Measurements from ENCODE around the gene IL23A.
A peak's percentile ranks its signal among the peaks of the same experiment; 100 is the strongest.

The IL23A gene

DNA sequence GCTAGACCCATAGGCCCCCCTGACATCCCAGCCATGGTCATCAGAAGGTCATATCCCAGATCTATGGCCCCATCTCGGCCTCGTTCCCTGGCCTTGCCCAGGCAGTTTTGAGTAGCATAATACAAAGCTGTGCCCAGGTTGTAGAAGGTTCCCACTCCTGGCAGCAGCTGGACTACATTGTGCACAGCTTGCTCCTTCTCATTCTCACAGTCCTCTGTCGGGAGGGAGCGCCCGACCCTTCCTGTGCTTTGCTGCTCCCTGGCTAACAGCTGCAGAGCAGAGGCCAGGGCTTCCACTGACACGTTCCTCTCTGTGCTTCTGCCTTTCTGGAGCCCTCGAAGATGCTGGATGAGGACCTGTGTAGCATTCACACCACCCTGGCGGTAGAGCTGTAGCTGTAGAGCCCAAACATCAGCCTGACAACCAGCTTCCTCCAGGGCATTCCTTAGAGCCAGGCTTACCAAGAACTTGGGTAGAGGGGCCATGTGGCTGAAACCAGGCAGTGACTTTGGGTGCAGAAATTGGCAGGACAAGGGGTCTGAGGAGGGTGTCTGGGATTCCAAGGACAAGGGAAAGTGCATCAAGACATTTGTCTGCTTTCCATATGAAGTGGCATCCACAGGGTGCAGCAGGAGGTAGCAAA, 22.9 kb downstream of the IL23A start:
- Histone ChIP-seq H3K27me3 (ENCODE audit: insufficient read depth, low read length) (no peaks in the 10 kb centered on the region), H3K4me3 (ENCODE audit: low read depth, low read length) (peak overlapping the region; percentile 97), H2AFZ (ENCODE audit: low read length, unreplicated experiment) (no peak overlapping the region), H3K36me3 (ENCODE audit: insufficient read depth, low read length) (no peaks in the 10 kb centered on the region), H3K27ac (ENCODE audit: low read depth, low read length) (no peak overlapping the region), H3K4me1 (ENCODE audit: control insufficient read depth, insufficient read depth, low read length, unreplicated experiment) (peaks cover 4% of the 10 kb centered on the region), H3K79me2 (ENCODE audit: control insufficient read depth, insufficient read depth, low read length, unreplicated experiment) (peaks cover 32% of the 10 kb centered on the region)

DNA sequence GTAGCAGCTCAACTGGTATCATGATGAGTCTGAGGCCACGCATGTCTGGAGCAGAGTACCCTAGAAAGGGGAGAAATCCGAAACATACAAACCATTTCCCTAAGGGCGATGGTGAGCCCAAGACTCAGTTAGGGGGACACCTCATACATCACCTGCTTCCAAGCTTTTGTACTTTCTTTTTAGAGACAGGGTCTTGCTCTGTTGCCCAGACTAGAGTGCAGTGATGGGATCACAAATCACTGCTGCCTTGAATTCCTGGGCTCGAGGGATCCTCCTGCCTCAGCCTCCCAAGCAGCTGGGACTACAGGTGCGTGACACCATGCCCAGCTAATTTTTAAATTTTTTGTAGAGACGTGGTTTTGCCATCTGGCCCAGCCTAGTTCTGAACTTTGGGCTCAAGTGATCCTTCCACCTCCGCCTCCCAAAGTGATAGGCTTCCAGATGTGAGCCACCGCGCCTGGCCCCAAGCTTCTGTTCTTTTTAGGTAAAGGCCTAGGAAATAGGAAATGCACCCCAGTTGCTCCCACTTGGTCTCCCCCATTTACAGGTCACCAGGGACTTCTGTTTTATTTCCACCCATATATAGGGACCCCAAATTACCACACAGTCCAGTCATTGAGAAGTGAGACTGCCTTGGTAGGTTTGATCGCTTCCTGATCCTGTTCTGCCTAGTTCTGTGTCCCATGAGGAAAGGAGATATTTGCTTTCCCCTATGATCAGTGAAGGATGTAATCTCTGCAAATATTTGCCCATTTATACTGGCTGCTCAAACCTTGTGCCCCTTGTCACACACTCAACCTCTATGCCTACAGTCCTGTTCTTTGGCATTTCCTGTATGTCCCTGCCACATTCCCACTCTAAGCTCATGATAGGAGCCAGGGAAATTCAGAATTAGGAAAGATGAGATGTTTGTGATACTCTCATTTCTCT, 23.7 kb downstream of the IL23A start, which contains the start of gene APOF:
TSS of gene APOF (minus strand) at position 728 of the 930 bp plus-strand sequence. CDS start at position 616, 112 bp downstream.
- Histone ChIP-seq H3K4me1 (ENCODE audit: control insufficient read depth, insufficient read depth, low read length, unreplicated experiment) (peaks cover 4% of the 10 kb centered on the region), H3K27me3 (ENCODE audit: insufficient read depth, low read length) (no peaks in the 10 kb centered on the region), H2AFZ (ENCODE audit: low read length, unreplicated experiment) (no peak within 1 kb of the TSS), H3K27ac (ENCODE audit: low read depth, low read length) (no peak within 1 kb of the TSS), H3K79me2 (ENCODE audit: control insufficient read depth, insufficient read depth, low read length, unreplicated experiment) (peaks cover 26% of the 10 kb centered on the region), H3K36me3 (ENCODE audit: insufficient read depth, low read length) (no peaks in the 10 kb centered on the region), H3K4me3 (ENCODE audit: low read depth, low read length) (no peak within 1 kb of the TSS)

DNA sequence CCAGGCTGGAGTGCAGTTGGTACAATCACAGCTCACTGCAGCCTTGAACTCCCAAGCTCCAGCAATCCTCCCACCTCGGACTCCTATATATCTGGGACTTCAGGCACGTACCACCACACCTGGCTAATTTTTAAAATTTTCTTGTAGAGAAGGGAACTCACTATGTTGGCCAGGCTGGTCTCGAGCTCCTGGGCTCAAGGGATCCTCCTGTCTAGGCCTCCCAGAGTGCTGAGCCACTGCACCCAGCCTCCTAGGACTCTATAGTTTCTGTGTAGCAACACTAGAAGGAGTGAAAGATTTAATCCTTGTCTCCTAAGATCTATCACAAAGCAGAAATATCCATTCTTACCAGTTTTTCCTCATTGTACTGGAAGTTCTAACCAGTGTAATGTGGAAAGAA, 28.3 kb downstream of the IL23A start:
- no peak overlapping the region for H3K4me3 ChIP-seq (ENCODE audit: low read depth, low read length)
- no peaks in the 10 kb centered on the region for H3K27me3 ChIP-seq (ENCODE audit: insufficient read depth, low read length)
- H3K36me3 ChIP-seq (ENCODE audit: insufficient read depth, low read length): no peaks in the 10 kb centered on the region
- no peak overlapping the region for H3K27ac ChIP-seq (ENCODE audit: low read depth, low read length)
- no peaks in the 10 kb centered on the region for H3K4me1 ChIP-seq (ENCODE audit: control insufficient read depth, insufficient read depth, low read length, unreplicated experiment)
- no peak overlapping the region for H2AFZ ChIP-seq (ENCODE audit: low read length, unreplicated experiment)
- no peaks in the 10 kb centered on the region for H3K79me2 ChIP-seq (ENCODE audit: control insufficient read depth, insufficient read depth, low read length, unreplicated experiment)

DNA sequence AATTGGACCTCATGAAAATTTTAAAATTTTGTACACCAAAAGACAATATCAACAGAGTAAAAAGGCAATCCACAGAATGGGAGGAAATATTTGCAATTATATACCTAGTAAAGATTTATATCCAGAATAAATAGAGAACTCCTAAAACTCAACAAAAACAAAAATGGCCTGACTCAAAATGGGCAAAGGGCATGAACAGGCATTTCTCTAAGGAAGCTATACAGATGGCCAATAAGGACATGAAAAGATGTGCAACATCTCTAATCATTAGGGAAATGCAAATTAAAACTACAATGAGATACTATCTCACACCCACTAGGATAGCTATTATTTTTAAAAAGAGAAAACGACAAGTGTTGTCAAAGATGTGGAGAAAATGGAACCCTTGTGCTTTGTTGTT, 34.8 kb downstream of the IL23A start:
- Histone ChIP-seq H3K36me3 (ENCODE audit: insufficient read depth, low read length) (no peaks in the 10 kb centered on the region), H3K4me3 (ENCODE audit: low read depth, low read length) (no peak overlapping the region), H3K4me1 (ENCODE audit: control insufficient read depth, insufficient read depth, low read length, unreplicated experiment) (no peaks in the 10 kb centered on the region), H3K27ac (ENCODE audit: low read depth, low read length) (no peak overlapping the region), H3K27me3 (ENCODE audit: insufficient read depth, low read length) (no peaks in the 10 kb centered on the region), H2AFZ (ENCODE audit: low read length, unreplicated experiment) (no peak overlapping the region), H3K79me2 (ENCODE audit: control insufficient read depth, insufficient read depth, low read length, unreplicated experiment) (no peaks in the 10 kb centered on the region)

DNA sequence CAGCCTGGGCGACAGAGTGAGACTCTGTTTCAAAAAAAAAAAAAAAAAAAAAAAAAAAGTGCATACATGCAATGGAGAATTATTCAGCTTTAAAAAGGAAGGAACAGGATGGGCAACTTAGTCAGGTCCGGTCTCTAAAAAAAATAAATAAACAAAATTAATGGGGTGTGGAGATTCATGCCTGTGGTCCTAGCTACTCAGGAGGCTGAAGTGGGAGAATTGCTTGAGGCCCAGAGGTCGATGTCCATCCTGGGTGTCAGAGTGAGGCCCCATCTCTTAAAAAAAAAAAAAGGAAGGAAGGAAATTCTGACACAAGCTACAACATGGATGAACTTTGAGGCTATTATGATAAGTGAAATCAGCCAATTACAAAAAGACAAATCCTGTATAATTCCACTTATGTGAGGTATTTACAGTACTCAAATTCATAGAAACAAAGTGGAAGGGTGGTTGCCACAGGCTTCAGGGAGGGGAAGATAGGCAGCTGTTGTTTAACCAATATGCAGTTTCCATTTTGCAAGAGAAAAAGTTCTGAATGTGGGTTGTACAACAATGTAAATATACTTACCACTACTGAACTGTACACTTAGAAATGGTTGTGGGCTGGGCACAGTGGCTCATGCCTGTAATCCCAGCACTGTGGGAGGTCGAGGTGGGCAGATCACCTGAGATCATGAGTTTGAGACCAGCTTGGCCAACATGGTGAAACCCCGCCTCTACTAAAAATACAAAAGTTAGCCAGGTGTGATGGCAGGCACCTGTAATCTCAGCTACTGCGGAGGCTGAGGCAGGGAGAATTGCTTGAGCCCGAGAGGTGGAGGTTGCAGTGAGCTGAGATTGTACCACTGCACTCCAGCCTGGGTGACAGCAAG, 36.3 kb downstream of the IL23A start:
- H2AFZ ChIP-seq (ENCODE audit: low read length, unreplicated experiment): no peak overlapping the region
- no peak overlapping the region for H3K27ac ChIP-seq (ENCODE audit: low read depth, low read length)
- H3K27me3 ChIP-seq (ENCODE audit: insufficient read depth, low read length): no peaks in the 10 kb centered on the region
- H3K36me3 ChIP-seq (ENCODE audit: insufficient read depth, low read length): no peaks in the 10 kb centered on the region
- H3K79me2 ChIP-seq (ENCODE audit: control insufficient read depth, insufficient read depth, low read length, unreplicated experiment): no peaks in the 10 kb centered on the region
- no peak overlapping the region for H3K4me3 ChIP-seq (ENCODE audit: low read depth, low read length)
- no peaks in the 10 kb centered on the region for H3K4me1 ChIP-seq (ENCODE audit: control insufficient read depth, insufficient read depth, low read length, unreplicated experiment)

DNA sequence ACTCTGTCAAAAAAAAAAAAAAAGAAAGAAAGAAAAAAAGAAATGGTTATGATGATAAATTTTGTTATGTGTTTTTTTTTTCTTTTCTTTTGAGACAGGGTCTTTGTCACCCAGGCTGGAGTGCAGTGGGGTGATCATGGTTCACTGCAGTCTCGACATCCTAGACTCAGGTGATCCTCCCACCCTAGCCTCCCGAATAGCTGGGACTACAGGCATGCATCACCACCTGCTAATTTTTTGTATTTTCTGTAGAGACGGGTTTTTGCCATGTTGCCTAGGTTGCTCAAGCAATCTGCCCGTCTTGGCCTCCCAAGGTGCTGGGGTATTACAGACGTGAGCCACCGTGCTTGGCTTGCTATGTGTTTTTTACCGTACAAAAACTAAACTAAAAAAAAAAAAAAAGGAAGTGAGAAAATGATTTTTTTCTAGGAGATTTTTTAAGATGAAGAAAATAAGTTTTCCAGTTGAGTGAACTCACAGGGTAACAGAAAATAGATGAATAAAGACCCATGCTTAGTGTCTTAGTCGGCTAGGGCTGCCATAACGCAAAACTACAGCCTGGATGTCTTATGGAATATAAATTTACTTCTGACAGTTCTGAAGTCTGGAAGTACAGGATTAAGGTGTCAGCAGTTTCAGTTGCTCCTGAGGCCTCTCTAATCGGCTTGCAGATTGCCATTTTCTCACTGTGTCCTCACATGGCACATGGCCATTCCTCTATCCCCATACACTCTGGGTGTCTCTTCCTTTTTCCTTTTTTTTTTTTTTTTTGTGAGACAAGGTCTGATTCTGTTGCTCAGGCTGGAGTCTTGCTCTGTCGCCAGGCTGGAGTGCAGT, 37.1 kb downstream of the IL23A start:
- no peaks in the 10 kb centered on the region for H3K79me2 ChIP-seq (ENCODE audit: control insufficient read depth, insufficient read depth, low read length, unreplicated experiment)
- H2AFZ ChIP-seq (ENCODE audit: low read length, unreplicated experiment): no peak overlapping the region
- H3K27me3 ChIP-seq (ENCODE audit: insufficient read depth, low read length): no peaks in the 10 kb centered on the region
- no peak overlapping the region for H3K4me3 ChIP-seq (ENCODE audit: low read depth, low read length)
- H3K27ac ChIP-seq (ENCODE audit: low read depth, low read length): no peak overlapping the region
- H3K36me3 ChIP-seq (ENCODE audit: insufficient read depth, low read length): no peaks in the 10 kb centered on the region
- H3K4me1 ChIP-seq (ENCODE audit: control insufficient read depth, insufficient read depth, low read length, unreplicated experiment): no peaks in the 10 kb centered on the region

DNA sequence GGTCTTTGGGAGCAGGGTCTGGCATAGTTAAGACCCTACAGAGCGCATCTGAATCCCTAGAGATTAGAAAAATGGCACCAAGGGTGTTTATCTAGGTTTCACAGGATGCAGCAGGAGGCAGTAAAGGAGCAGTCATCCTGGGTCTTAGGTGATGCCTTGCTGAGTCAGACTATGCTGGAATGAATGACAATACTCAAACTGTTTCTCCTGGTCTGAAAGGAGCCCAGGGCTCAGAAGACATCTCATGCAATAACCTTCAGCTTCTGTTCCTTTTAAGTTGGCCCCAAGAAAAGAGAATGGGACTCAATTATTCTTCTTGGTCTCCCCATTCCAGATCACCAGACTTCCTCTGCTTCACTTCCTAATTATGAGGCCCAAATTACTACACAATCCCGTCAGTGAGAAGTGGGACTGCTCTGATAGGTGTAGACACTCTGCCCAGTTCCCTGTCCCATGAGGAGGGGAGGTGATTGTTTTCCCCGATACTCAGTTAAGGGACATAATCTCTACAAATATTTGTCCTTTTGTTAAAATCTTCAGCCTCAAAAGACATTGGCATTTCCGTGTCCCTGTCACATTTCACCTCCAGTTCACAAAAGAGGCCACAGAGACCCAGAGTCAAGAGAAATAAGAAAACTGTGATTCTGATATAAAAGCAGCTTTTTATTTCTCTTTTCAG, 38.8 kb downstream of the IL23A start:
- H3K27me3 ChIP-seq (ENCODE audit: insufficient read depth, low read length): no peaks in the 10 kb centered on the region
- H3K4me3 ChIP-seq (ENCODE audit: low read depth, low read length): no peak overlapping the region
- H3K36me3 ChIP-seq (ENCODE audit: insufficient read depth, low read length): no peaks in the 10 kb centered on the region
- no peak overlapping the region for H3K27ac ChIP-seq (ENCODE audit: low read depth, low read length)
- H3K79me2 ChIP-seq (ENCODE audit: control insufficient read depth, insufficient read depth, low read length, unreplicated experiment): no peaks in the 10 kb centered on the region
- H3K4me1 ChIP-seq (ENCODE audit: control insufficient read depth, insufficient read depth, low read length, unreplicated experiment): no peaks in the 10 kb centered on the region
- H2AFZ ChIP-seq (ENCODE audit: low read length, unreplicated experiment): peak overlapping the region; percentile 10

DNA sequence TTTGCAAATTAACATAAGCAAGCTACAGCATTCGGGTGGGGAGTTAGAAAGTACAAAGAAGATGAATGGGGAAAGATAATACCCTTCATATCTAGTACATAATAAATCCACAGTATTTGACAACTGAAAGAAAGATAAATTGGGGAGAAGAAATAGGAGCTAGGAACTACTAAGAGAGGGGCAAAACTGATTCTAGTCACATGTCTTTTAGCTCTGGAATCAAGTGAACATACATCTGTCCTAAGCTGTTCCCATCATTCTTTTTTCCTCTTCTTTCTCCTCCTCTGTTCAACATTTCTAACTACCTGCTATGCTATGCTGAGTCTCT, 39.3 kb downstream of the IL23A start:
- H3K27ac ChIP-seq (ENCODE audit: low read depth, low read length): no peak overlapping the region
- no peaks in the 10 kb centered on the region for H3K79me2 ChIP-seq (ENCODE audit: control insufficient read depth, insufficient read depth, low read length, unreplicated experiment)
- no peaks in the 10 kb centered on the region for H3K4me1 ChIP-seq (ENCODE audit: control insufficient read depth, insufficient read depth, low read length, unreplicated experiment)
- no peaks in the 10 kb centered on the region for H3K36me3 ChIP-seq (ENCODE audit: insufficient read depth, low read length)
- H3K27me3 ChIP-seq (ENCODE audit: insufficient read depth, low read length): no peaks in the 10 kb centered on the region
- H2AFZ ChIP-seq (ENCODE audit: low read length, unreplicated experiment): peak overlapping the region; percentile 10
- no peak overlapping the region for H3K4me3 ChIP-seq (ENCODE audit: low read depth, low read length)

DNA sequence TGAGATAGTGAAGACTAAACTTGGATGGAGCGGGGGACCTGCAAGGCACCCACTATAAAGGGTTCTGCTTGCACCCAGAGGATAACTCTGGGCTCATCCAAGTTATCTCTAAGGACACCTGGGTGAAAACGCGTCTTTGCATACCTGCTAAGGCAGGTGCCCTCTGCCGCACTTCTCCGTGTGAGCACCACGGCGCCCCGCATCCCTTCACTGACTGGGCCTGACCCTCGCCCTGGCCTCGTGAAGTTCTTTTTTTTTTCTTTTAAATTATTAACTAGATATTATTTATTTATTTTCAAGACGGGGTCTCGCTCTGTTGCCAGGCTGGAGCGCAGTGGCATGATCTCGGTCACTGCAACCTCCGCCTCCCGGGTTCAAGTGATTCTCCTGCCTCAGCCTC, 43.9 kb downstream of the IL23A start:
- Histone ChIP-seq H3K27ac (ENCODE audit: low read depth, low read length) (no peak overlapping the region), H3K4me1 (ENCODE audit: control insufficient read depth, insufficient read depth, low read length, unreplicated experiment) (peaks cover 14% of the 10 kb centered on the region), H3K27me3 (ENCODE audit: insufficient read depth, low read length) (no peaks in the 10 kb centered on the region; the same call in 1 of the 2 replicates), H3K36me3 (ENCODE audit: insufficient read depth, low read length) (no peaks in the 10 kb centered on the region), H3K4me3 (ENCODE audit: low read depth, low read length) (no peak overlapping the region), H3K79me2 (ENCODE audit: control insufficient read depth, insufficient read depth, low read length, unreplicated experiment) (no peaks in the 10 kb centered on the region), H2AFZ (ENCODE audit: low read length, unreplicated experiment) (no peak overlapping the region)
